ENCODE measurements around the gene METTL22.

The METTL22 gene, protein sequence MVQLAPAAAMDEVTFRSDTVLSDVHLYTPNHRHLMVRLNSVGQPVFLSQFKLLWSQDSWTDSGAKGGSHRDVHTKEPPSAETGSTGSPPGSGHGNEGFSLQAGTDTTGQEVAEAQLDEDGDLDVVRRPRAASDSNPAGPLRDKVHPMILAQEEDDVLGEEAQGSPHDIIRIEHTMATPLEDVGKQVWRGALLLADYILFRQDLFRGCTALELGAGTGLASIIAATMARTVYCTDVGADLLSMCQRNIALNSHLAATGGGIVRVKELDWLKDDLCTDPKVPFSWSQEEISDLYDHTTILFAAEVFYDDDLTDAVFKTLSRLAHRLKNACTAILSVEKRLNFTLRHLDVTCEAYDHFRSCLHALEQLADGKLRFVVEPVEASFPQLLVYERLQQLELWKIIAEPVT

DNA sequence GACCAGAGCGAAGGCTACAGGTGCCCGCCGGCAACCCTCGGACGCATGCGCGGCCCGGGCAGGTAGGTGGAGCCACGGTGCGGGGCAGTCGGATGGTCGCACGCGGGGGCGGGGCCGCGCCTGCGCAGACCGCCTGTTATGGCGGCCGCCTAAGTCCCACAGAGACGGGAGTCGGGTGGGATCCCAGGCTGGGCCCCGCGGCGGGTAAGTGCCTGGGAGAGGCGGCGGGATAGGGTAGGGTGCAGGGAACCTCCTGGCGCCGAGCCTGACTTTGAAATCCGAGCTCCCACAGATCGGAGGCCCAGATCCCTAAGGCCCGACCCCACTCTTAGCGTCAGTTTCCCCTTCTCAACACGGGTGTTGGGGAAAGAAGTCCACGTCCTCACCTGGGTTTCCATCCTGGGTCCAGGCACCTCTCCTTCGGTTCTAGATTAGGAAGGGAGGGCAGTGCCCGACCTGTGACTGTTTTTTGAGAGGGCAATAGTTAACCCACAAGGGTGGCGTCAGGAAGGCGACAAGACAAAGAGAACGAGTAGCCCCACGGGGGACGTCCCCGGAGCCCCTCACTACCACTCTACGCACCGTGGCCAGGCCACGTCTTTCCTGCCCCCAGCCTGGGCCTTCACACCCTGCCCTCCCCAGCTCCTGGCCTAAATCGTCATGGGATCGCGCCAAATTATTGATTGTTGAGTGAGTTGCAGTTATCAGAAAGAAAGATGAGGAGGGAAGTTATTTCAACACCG lies at the start of gene METTL22:
METTL22 (plus strand) TSS at position 127 of the 743 bp plus-strand sequence. CDS start 3,968 bp downstream, outside the sequence.
- Histone ChIP-seq H2AFZ (ENCODE audit: low read depth, low read length) (peak within 1 kb of the TSS; percentile 93; the same call in 1 of the 2 replicates), H3K4me2 (ENCODE audit: low read length) (peak within 1 kb of the TSS; percentile 68), H3K36me3 (replicated peaks; ENCODE audit: low read depth, low read length) (peaks cover 8% of the 10 kb centered on the region), H3K9me3 (ENCODE audit: insufficient read depth, low read length) (no peaks in the 10 kb centered on the region), H3K27me3 (ENCODE audit: low read depth, low read length) (peaks cover 12% of the 10 kb centered on the region; the same call in 1 of the 2 replicates), H4K20me1 (ENCODE audit: insufficient read depth, low read length) (no peaks in the 10 kb centered on the region), H3K9ac (ENCODE audit: low read length) (peak within 1 kb of the TSS; percentile 94), H3K27ac (ENCODE audit: low read length) (peak within 1 kb of the TSS; percentile 39; the same call in 1 of the 2 replicates), H3K4me1 (ENCODE audit: low read length) (peaks cover 9% of the 10 kb centered on the region), H3K79me2 (ENCODE audit: low read length) (peaks cover 36% of the 10 kb centered on the region), H3K4me3 (ENCODE audit: low read length) (peak within 1 kb of the TSS; percentile 93)
- no peak for TF ChIP-seq EZH2phosphoT487 (IDR thresholded peaks at IDR 0.05; ENCODE audit: low read depth)
- TF ChIP-seq, protein P1, sequence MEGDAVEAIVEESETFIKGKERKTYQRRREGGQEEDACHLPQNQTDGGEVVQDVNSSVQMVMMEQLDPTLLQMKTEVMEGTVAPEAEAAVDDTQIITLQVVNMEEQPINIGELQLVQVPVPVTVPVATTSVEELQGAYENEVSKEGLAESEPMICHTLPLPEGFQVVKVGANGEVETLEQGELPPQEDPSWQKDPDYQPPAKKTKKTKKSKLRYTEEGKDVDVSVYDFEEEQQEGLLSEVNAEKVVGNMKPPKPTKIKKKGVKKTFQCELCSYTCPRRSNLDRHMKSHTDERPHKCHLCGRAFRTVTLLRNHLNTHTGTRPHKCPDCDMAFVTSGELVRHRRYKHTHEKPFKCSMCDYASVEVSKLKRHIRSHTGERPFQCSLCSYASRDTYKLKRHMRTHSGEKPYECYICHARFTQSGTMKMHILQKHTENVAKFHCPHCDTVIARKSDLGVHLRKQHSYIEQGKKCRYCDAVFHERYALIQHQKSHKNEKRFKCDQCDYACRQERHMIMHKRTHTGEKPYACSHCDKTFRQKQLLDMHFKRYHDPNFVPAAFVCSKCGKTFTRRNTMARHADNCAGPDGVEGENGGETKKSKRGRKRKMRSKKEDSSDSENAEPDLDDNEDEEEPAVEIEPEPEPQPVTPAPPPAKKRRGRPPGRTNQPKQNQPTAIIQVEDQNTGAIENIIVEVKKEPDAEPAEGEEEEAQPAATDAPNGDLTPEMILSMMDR (IDR thresholded peaks at IDR 0.05; ENCODE audit: low read depth, low read length): no peak

DNA sequence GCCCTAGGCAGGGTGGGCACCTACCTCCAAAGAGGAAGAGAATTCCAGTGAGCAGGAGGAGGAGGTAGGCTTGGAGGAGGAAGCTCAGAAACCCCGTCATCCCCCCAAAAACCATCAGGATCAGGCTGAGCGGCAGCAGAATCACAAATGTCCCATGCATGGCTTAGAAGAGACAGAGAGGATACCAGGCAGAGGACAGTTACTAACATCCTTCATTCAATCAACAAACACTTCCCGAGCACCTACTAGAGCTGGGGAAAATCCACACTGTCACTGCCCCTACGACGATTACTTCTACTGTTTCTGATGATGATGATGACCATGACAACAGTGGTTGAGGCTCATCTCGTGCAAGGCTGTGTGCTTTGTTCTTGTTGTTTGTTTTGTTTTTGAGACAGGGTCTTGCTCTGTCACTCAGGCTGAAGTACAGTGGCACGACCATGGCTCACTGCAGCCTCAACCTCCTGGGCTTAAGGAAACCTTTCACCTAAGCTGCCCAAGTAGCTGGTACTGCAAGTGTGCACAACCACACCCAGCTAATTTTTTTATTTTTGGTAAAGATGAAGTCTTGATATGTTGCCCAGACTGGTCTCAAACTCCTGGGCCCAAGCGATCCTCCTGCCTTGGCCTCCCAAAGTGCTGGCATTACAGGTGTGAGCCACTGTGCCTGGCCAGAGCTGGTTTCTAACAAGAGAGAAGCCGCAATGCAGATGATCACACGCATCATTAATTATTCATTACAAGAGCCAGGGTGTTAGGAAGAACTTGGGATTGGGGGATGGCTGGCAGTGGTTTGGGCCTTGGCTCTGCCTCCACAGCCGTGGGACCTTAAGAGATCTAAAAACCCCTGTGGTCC lies 49.2 kb upstream of the METTL22 start:
- Histone ChIP-seq H3K36me3 (replicated peaks; ENCODE audit: low read depth, low read length) (no peaks in the 10 kb centered on the region), H2AFZ (ENCODE audit: low read depth, low read length) (peak overlapping the region; percentile 51; the same call in 1 of the 2 replicates), H3K27ac (ENCODE audit: low read length) (no peak overlapping the region), H3K9me3 (ENCODE audit: insufficient read depth, low read length) (no peaks in the 10 kb centered on the region), H3K79me2 (ENCODE audit: low read length) (no peaks in the 10 kb centered on the region), H3K27me3 (ENCODE audit: low read depth, low read length) (peaks cover 13% of the 10 kb centered on the region; the same call in 1 of the 2 replicates), H3K4me1 (ENCODE audit: low read length) (no peaks in the 10 kb centered on the region), H4K20me1 (ENCODE audit: insufficient read depth, low read length) (no peaks in the 10 kb centered on the region), H3K9ac (ENCODE audit: low read length) (no peak overlapping the region), H3K4me3 (ENCODE audit: low read length) (no peak overlapping the region), H3K4me2 (ENCODE audit: low read length) (peak overlapping the region; percentile 37; the same call in 1 of the 2 replicates)
- TF ChIP-seq, protein P1 (IDR thresholded peaks at IDR 0.05; ENCODE audit: low read depth, low read length): no peak
- no peak for TF ChIP-seq EZH2phosphoT487 (IDR thresholded peaks at IDR 0.05; ENCODE audit: low read depth)

DNA sequence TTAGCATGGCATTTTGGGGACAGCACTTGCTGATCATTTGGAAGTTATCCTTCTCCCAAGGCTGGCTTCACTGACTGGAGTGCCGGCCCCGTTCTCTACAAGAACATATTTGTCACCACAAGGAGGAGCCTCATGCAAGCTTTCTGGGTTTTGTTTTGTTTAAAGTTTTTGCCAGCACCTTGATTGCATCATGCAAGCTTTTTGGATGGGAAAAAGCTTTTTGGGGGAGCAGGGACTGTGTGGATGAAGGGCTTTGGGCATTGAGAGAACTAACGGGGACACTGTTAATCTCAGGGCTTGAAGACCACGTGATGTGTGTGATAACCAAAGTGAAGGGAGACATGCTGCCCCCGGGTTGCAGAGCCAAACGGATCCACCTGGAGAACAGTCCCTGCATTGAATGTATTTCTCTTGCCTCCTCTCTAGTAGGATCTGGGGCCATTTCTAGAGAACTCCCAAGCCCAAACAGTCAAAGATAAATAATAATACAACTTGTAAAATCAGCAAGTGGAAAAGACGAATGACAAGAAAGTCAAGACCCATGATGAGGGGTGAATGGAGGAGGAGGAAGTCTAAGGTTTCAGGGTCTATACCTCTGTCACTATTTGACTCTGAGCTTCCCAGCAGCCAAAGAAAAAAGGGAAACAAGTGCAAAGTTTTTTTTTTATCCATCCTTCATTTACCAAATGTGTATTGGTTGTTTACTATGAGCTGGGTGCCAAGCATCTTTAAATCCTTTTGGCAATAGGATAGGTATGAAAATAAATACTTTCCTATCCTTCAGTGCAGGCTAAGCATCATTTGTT lies 48.4 kb upstream of the METTL22 start:
- H3K36me3 ChIP-seq (replicated peaks; ENCODE audit: low read depth, low read length): no peaks in the 10 kb centered on the region
- no peak overlapping the region for H3K27ac ChIP-seq (ENCODE audit: low read length)
- TF ChIP-seq EZH2phosphoT487 (IDR thresholded peaks at IDR 0.05; ENCODE audit: low read depth): no peak
- TF ChIP-seq, protein P1 (IDR thresholded peaks at IDR 0.05; ENCODE audit: low read depth, low read length): peak; percentile 62
- H3K9me3 ChIP-seq (ENCODE audit: insufficient read depth, low read length): no peaks in the 10 kb centered on the region
- H3K4me3 ChIP-seq (ENCODE audit: low read length): no peak overlapping the region
- H3K4me2 ChIP-seq (ENCODE audit: low read length): peak overlapping the region; percentile 37
- no peaks in the 10 kb centered on the region for H3K79me2 ChIP-seq (ENCODE audit: low read length)
- peaks cover 13% of the 10 kb centered on the region; the same call in 1 of the 2 replicates for H3K27me3 ChIP-seq (ENCODE audit: low read depth, low read length)
- no peak overlapping the region for H3K9ac ChIP-seq (ENCODE audit: low read length)
- peak overlapping the region; percentile 51 for H2AFZ ChIP-seq (ENCODE audit: low read depth, low read length)
- no peaks in the 10 kb centered on the region for H3K4me1 ChIP-seq (ENCODE audit: low read length)
- no peaks in the 10 kb centered on the region for H4K20me1 ChIP-seq (ENCODE audit: insufficient read depth, low read length)
